Heart left ventricle (tissue), 13 donors: ENCODE measurements around the gene HACD2.

Experiments used
- CTCF ChIP-seq, 12 donors: fragments of 200-600 bp; sonication (generic) in 4 of 12; IDR thresholded peaks; one replicate each; pipeline versions ENCODE4 v1.5.0 to v1.8.0; 2018 to 2022; ENCODE audit warnings: antibody characterized with exemption in 12 of 12, mild to moderate bottlenecking in 5 of 12
- POLR2A ChIP-seq, 2 donors: fragments of 450-650 bp; IDR thresholded peaks; one replicate each; pipeline ENCODE4 v1.6.1; 2017; ENCODE audit warnings: antibody characterized with exemption in 2 of 2, mild to moderate bottlenecking in 2 of 2, moderate library complexity in 2 of 2
- donor health status: ischemic (EF 13 %, LVEDD 7.1; RV severe dilation, severe dysfunction).
- donor health status: DM: no; HTN: yes; CAD: no.
- donor health status: DM: no; HTN: no; CAD: no.
- donor health status: ischemic (EF 25% LVEDD 6.9; RV normal size, moderate dysfunction).
- donor health status: ischemic (EF 25% LVEDD 5.7; RV mildly dilated, moderate dysfunction).
- donor health status: ischemic (EF 35%, LVEDD 5.7; RV mildly dilated, moderate dysfunction).
- donor health status: nonischemic (EF 11% LVEDD 7.7; RV severe dilation, severe dysfunction).
- donor health status: DM: yes; HTN: yes; CAD: no.
- donor health status: PGD.
- donor health status: ischemic (EF 29% LVEDD 5.4; RV normal size, mild dysfunction).
- donor health status: nonischemic (EF 23%, LVEDD 6.1; RV moderate dilation, normal function).

GRCh38 chr3:123526474-123526873 lies 58.4 kb downstream of the HACD2 start:
- TF ChIP-seq CTCF (IDR thresholded peaks at IDR 0.05) (no peak), POLR2A (IDR thresholded peaks at IDR 0.05) (no peak)
